Gastroesophageal sphincter (tissue), 4 donors: Measurements from ENCODE around the gene PARD6A. TPM values are rescaled to one million over a fixed set of nuclear protein-coding genes. Genes with fewer than 3 reads are reported as not detected.

Source experiments
- ATAC-seq: fragments of 150-250 bp; one replicate; pipeline ENCODE4 v1.9.1; 2016; ENCODE audit warnings: mild to moderate bottlenecking, moderate library complexity
- H3K27ac ChIP-seq, 4 donors: fragments of 200-600 bp; sonication (generic) in 3 of 4; 1 replicate in 3 of 4; 2 replicates in 1 of 4; pipeline ENCODE4 v1.5.1; 2016 to 2019
- H3K27me3 ChIP-seq: fragments of 200-600 bp; sonication (generic); one replicate; pipeline ENCODE4 v1.5.1; 2019
- H3K36me3 ChIP-seq, 2 donors: fragments of 200-600 bp; sonication (generic); one replicate each; pipeline ENCODE4 v1.5.1; 2019; ENCODE audit warnings: control low read depth in 1 of 2
- H3K4me1 ChIP-seq, 3 donors: fragments of 200-600 bp; sonication (generic); 1 replicate in 2 of 3; 2 replicates in 1 of 3; pipeline ENCODE4 v1.5.1; 2016 to 2019; ENCODE audit warnings: control low read depth in 2 of 3
- H3K4me3 ChIP-seq, 2 donors: fragments of 200-600 bp; sonication (generic); one replicate each; pipeline ENCODE4 v1.5.1; 2019; ENCODE audit warnings: mild to moderate bottlenecking in 1 of 2, moderate library complexity in 1 of 2
- H3K9me3 ChIP-seq, 3 donors: fragments of 200-600 bp; sonication (generic); one replicate each; pipeline ENCODE4 v1.5.1; 2017 to 2019; ENCODE audit warnings: control low read depth in 2 of 3
- EP300 ChIP-seq: sonication (generic); formaldehyde crosslinking; IDR thresholded peaks from one replicate; pipeline ENCODE4 v1.6.1; 2017; ENCODE audit warnings: antibody characterized with exemption, mild to moderate bottlenecking
- POLR2A ChIP-seq, 2 donors: fragments of 450-650 bp; IDR thresholded peaks; one replicate each; pipeline ENCODE4 v1.6.1; 2017; ENCODE audit warnings: antibody characterized with exemption in 2 of 2, mild to moderate bottlenecking in 2 of 2, moderate library complexity in 1 of 2
- POLR2AphosphoS5 ChIP-seq: sonication (generic); formaldehyde crosslinking; IDR thresholded peaks from one replicate; pipeline ENCODE4 v1.6.1; 2017; ENCODE audit warnings: antibody characterized with exemption
- WGBS, 2 donors: methylation state at CpG; one replicate each; pipeline ENCODE4 v1.1.5; 2018; ENCODE audit warnings: low coverage in 1 of 2; 5-methylcytosine and 5-hydroxymethylcytosine counted together
- total RNA-seq, 4 donors: library from RNA; depleted of rRNA; stranded (reverse); fragments of >200 nt; gene quantifications; one replicate each; pipeline ENCODE4 v1.1.0, GENCODE V29; 2016
- TF ChIP-seq, protein P1 (sequence below), 4 experiments: fragments of 200-600 bp in 2 of 4; fragments of 450-650 bp in 2 of 4; sonication (generic) in 1 of 4; IDR thresholded peaks; one replicate each; pipeline ENCODE4 v1.5.1; 2017 to 2019; ENCODE audit warnings: antibody characterized with exemption in 4 of 4, mild to moderate bottlenecking in 2 of 4, moderate library complexity in 2 of 4

PARD6A gene
- total RNA-seq, 4 donors from 2014 or later = 5.9 to 13.4 (median 6.5) TPM

DNA sequence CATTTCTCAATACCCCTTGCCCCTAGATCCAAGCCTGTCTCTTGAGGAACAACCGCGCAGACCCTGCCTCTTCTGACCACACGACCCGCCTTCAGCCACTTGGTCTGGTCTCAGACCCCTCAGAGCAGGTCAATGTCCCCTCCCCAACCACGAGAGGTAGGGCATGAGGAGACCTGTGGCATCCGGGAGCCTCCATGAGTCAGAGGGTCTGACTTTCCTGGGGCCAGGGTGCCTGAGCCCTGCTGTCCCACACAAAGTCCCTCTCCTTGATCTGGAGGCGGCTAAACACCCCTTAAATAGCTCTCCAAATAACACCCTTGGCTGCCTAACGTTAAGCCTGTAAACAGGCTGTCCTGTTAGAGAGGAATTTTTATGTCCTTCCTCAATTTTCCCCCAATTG lies 10.7 kb upstream of the PARD6A start:
- Histone ChIP-seq H3K9me3 (no peaks in the 10 kb centered on the region), H3K27ac (no peak overlapping the region), H3K4me1 (peaks cover 5 to 43% (median 11%) of the 10 kb centered on the region in 3 donors), H3K36me3 (no peaks in the 10 kb centered on the region), H3K4me3 (no peak overlapping the region), H3K27me3 (peaks cover 100% of the 10 kb centered on the region)
- TF ChIP-seq POLR2A (IDR thresholded peaks at IDR 0.05) (no peak), EP300 (no peak)
- no peak for ATAC-seq
- 45% methylated on average over 4 of the region's 8 CpGs; no CpG with 5 or more reads in 1 of the 2 donors for WGBS, 2 donors

DNA sequence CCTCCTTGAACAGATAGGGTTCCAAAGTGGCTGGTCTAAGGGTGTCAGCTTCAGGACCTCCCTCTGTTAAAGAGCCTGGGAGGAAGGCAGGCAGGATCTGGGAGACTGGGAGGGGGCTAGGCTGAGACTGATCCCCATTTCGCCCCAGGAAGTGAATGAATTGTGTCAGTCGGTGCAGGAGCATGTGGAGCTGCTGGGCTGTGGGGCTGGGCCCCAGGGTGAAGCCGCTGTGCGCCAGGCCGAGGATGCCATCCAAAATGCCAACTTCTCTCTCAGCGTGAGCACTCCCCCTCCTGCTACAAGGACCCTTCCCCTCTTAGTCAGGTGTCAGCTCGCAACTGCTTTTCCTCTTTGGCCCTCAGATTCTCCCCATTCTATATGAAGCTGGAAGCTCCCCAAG lies 9.7 kb upstream of the PARD6A start:
- ATAC-seq = no peak
- peaks cover 5 to 40% (median 8%) of the 10 kb centered on the region in 3 donors for H3K4me1 ChIP-seq
- no peaks in the 10 kb centered on the region for H3K36me3 ChIP-seq
- H3K4me3 ChIP-seq = no peak overlapping the region
- peaks cover 97% of the 10 kb centered on the region for H3K27me3 ChIP-seq
- H3K27ac ChIP-seq = no peak overlapping the region
- 96 to 100% methylated on average over 1 to 7 of the region's 7 CpGs for WGBS, 2 donors
- no peaks in the 10 kb centered on the region for H3K9me3 ChIP-seq
- TF ChIP-seq POLR2A (IDR thresholded peaks at IDR 0.05) (no peak), POLR2AphosphoS5 (no peak), EP300 (no peak)
- TF ChIP-seq, protein P1, sequence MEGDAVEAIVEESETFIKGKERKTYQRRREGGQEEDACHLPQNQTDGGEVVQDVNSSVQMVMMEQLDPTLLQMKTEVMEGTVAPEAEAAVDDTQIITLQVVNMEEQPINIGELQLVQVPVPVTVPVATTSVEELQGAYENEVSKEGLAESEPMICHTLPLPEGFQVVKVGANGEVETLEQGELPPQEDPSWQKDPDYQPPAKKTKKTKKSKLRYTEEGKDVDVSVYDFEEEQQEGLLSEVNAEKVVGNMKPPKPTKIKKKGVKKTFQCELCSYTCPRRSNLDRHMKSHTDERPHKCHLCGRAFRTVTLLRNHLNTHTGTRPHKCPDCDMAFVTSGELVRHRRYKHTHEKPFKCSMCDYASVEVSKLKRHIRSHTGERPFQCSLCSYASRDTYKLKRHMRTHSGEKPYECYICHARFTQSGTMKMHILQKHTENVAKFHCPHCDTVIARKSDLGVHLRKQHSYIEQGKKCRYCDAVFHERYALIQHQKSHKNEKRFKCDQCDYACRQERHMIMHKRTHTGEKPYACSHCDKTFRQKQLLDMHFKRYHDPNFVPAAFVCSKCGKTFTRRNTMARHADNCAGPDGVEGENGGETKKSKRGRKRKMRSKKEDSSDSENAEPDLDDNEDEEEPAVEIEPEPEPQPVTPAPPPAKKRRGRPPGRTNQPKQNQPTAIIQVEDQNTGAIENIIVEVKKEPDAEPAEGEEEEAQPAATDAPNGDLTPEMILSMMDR (IDR thresholded peaks at IDR 0.05) = no peak

DNA sequence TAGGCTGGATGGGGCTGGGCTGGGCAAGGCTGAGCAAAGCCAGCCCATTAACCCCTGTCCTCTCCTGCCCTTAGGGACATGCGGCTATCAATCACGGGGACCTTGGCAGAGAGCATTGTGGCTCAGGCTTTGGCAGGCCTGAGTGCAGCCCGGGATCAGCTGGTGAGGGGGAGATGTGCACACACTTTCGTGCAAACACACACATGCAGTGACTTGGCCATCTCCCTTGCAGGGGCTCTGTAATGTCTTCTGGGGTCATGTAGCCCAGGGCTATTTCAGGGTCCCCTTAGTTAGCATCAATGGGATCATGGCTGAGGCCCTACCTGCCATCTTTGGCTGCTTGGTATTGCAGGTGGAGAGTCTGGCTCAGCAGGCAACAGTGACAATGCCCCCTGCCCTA lies 8.9 kb upstream of the PARD6A start:
- no CpG with 5 or more reads among the region's 4 CpGs for WGBS, 2 donors

DNA sequence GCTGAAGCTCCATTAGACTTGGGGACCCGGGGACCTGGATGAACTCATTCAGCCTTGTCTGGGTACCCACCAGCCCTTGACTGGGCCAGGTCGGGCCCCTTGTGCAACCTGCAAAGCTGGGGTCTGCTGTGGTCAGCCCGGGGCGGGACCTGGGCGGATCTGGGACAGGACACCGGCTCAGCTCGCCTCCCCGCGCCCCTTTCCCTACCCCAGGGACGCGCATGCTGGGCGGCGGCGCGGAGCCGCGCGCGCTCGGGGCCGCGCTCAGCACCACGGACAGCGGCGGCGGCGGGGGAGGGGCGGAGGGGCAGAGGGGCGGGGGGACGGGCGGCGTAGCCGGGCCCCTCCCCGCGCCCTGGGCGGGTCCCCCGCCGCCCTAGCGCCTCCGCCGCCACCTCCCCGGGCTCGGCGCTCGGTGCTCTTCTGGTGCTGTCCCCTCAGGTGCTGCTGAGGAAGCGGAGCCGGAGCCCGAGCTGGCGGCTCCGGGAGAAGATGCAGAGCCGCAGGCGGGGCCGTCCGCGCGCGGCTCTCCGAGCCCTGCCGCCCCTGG lies 8.1 kb upstream of the PARD6A start:
- Histone ChIP-seq H3K9me3 (no peaks in the 10 kb centered on the region), H3K4me3 (peak overlapping the region in 1 of 2 donors; percentile 48), H3K36me3 (peaks cover 0 to 11% of the 10 kb centered on the region in 2 donors), H3K27me3 (peaks cover 81% of the 10 kb centered on the region), H3K27ac (no peak overlapping the region), H3K4me1 (peaks cover 5 to 40% (median 8%) of the 10 kb centered on the region in 3 donors)
- WGBS, 2 donors = no CpG with 5 or more reads among the region's 59 CpGs
- no peak for TF ChIP-seq POLR2A (IDR thresholded peaks at IDR 0.05)
- TF ChIP-seq POLR2AphosphoS5 = no peak
- TF ChIP-seq EP300 = no peak
- ATAC-seq = peak; percentile 9

More for the DNA sequence above, 8.9 kb upstream of the PARD6A start:
- no peak for ATAC-seq
- no peaks in the 10 kb centered on the region for H3K9me3 ChIP-seq
- peaks cover 5 to 40% (median 8%) of the 10 kb centered on the region in 3 donors for H3K4me1 ChIP-seq
- H3K4me3 ChIP-seq = no peak overlapping the region
- TF ChIP-seq POLR2AphosphoS5 (no peak), EP300 (no peak), POLR2A (IDR thresholded peaks at IDR 0.05) (no peak)
- TF ChIP-seq, protein P1 (IDR thresholded peaks at IDR 0.05) = no peak
- H3K36me3 ChIP-seq = peaks cover 0 to 3% of the 10 kb centered on the region in 2 donors
- no peak overlapping the region for H3K27ac ChIP-seq
- H3K27me3 ChIP-seq = peaks cover 89% of the 10 kb centered on the region

DNA sequence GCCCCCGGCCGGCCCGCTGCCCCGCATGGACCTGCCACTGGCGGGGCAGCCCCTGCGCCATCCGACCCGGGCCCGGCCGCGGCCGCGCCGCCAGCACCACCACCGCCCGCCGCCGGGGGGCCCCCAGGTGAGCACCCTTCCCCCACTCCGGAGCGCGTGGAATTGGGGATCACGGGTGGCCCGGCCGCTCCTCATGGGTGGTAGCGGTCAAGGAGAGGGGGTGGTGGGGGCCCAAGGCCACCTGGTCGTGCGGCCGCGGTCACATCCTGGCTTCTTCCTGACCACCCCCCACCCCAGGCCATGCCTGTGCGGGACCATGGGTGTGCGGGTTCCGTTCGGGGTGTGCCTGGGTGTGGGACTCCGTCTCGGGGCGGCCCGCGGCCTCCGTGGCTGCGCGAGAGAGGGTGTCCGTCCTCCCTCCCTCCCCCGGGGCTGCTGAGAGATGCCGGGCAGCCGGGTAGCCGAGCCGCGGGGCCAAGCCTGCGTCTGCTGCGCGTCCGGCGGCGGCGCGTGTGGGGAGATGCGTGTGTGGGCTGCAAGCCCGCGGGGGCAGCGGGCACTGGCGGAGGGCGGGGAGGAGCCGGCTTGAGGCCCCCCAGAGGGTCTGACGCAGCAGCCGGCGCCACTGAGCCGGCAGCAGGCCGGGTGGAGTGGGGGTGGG lies 7.5 kb upstream of the PARD6A start:
- H3K27me3 ChIP-seq = peaks cover 75% of the 10 kb centered on the region
- WGBS, 2 donors = no CpG with 5 or more reads among the region's 68 CpGs
- H3K4me1 ChIP-seq = peaks cover 5 to 35% (median 8%) of the 10 kb centered on the region in 3 donors
- ATAC-seq = no peak
- TF ChIP-seq, protein P1 (IDR thresholded peaks at IDR 0.05) = peak in 2 of 4 experiments; percentile 16 to 21
- no peak for TF ChIP-seq EP300
- H3K36me3 ChIP-seq = peaks cover 0 to 17% of the 10 kb centered on the region in 2 donors
- H3K9me3 ChIP-seq = no peaks in the 10 kb centered on the region
- peak overlapping the region in 1 of 2 donors; percentile 48 for H3K4me3 ChIP-seq
- no peak overlapping the region for H3K27ac ChIP-seq
